ENCODE measurements around the gene UBR3.
"Not testable (repeated sequence)": the region's sequence is repeated elsewhere in the genome, so short reads cannot be mapped to it uniquely, and the experiment has no call there.

Gene UBR3

DNA sequence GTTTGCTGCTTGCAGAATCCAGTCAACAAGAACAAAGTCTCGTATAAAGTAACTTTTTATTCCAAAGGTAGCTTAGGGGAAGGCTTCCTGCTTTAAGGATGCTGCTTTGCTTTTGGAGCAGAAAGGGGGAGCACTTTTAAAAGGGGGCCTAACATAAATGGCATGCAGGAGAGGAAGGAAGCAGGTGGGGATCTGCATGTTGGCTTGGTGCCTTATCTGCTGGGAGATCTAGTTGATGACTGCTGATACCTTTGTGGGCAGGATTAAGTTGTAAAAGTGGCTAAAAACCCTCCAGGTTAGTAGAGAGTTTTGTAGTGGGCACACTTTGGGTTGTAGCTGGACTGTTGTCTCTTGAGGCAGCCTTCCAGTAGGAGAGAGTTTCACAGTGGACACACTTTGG lies 22.5 kb downstream of the UBR3 start:
- no peaks in the 10 kb centered on the region for H3K4me1 ChIP-seq (ENCODE audit: insufficient read depth, poor library complexity, severe bottlenecking)
- H3K27me3 ChIP-seq (ENCODE audit: insufficient read depth, poor library complexity, severe bottlenecking): no peaks in the 10 kb centered on the region
- no peak overlapping the region for H3K4me3 ChIP-seq (ENCODE audit: severe bottlenecking)
- no peak overlapping the region for H3K27ac ChIP-seq (ENCODE audit: poor library complexity, severe bottlenecking)
- no peaks in the 10 kb centered on the region for H3K36me3 ChIP-seq (ENCODE audit: low read depth)
- H3K9me3 ChIP-seq (ENCODE audit: severe bottlenecking): no peaks in the 10 kb centered on the region
- DNase-seq (ENCODE audit: low spot score) (no peak), ATAC-seq (ENCODE audit: low read depth) (no peak)
- TF ChIP-seq, protein P1, sequence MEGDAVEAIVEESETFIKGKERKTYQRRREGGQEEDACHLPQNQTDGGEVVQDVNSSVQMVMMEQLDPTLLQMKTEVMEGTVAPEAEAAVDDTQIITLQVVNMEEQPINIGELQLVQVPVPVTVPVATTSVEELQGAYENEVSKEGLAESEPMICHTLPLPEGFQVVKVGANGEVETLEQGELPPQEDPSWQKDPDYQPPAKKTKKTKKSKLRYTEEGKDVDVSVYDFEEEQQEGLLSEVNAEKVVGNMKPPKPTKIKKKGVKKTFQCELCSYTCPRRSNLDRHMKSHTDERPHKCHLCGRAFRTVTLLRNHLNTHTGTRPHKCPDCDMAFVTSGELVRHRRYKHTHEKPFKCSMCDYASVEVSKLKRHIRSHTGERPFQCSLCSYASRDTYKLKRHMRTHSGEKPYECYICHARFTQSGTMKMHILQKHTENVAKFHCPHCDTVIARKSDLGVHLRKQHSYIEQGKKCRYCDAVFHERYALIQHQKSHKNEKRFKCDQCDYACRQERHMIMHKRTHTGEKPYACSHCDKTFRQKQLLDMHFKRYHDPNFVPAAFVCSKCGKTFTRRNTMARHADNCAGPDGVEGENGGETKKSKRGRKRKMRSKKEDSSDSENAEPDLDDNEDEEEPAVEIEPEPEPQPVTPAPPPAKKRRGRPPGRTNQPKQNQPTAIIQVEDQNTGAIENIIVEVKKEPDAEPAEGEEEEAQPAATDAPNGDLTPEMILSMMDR (IDR thresholded peaks at IDR 0.05; ENCODE audit: poor library complexity, severe bottlenecking): no peak

- Histone ChIP-seq H3K4me3 (ENCODE audit: severe bottlenecking) (no peak overlapping the region), H3K27me3 (ENCODE audit: insufficient read depth, poor library complexity, severe bottlenecking) (no peaks in the 10 kb centered on the region), H3K9me3 (ENCODE audit: severe bottlenecking) (no peaks in the 10 kb centered on the region), H3K4me1 (ENCODE audit: insufficient read depth, poor library complexity, severe bottlenecking) (no peaks in the 10 kb centered on the region), H3K36me3 (ENCODE audit: low read depth) (no peaks in the 10 kb centered on the region), H3K27ac (ENCODE audit: poor library complexity, severe bottlenecking) (no peak overlapping the region)
- TF ChIP-seq, protein P1 (IDR thresholded peaks at IDR 0.05; ENCODE audit: poor library complexity, severe bottlenecking): no peak
- DNase-seq (ENCODE audit: low spot score) (no peak), ATAC-seq (ENCODE audit: low read depth) (no peak)
These were observed 25.9 kb downstream of the UBR3 start for GRCh38 chr2:169853041-169853668.

DNA sequence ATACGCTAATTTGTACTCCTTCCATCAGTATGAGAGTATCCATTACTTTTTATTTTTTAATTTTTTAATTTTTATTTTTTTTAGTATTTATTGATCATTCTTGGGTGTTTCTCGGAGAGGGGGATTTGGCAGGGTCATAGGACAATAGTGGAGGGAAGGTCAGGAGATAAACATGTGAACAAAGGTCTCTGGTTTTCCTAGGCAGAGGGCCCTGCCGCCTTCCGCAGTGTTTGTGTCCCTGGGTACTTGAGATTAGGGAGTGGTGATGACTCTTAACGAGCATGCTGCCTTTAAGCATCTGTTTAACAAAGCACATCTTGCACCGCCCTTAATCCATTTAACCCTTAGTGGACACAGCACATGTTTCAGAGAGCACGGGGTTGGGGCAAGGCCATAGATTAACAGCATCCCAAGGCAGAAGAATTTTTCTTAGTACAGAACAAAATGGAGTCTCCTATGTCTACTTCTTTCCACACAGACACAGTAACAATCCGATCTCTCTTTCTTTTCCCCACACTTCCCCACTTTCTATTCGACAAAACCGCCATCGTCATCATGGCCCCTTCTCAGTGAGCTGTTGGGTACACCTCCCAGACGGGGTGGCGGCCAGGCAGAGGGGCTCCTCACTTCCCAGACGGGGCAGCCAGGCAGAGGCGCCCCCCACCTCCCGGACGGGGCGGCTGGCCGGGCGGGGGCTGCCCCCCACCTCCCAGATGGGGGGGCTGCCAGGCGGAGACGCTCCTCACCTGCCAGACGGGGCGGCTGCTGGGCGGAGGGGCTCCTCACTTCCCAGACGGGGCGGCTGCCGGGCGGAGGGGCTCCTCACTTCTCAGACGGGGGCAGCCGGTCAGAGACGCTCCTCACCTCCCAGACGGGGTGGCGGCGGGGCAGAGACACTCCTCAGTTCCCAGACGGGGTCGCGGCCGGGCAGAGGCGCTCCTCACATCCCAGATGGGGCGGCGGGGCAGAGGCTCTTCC lies 28.3 kb downstream of the UBR3 start:
- H3K9me3 ChIP-seq (ENCODE audit: severe bottlenecking); H3K27me3 ChIP-seq (ENCODE audit: insufficient read depth, poor library complexity, severe bottlenecking); H3K4me3 ChIP-seq (ENCODE audit: severe bottlenecking); ATAC-seq (ENCODE audit: low read depth); H3K36me3 ChIP-seq (ENCODE audit: low read depth); H3K27ac ChIP-seq (ENCODE audit: poor library complexity, severe bottlenecking); DNase-seq (ENCODE audit: low spot score); H3K4me1 ChIP-seq (ENCODE audit: insufficient read depth, poor library complexity, severe bottlenecking): not testable (repeated sequence)

GRCh38 chr2:169859423-169859822 lies 32.2 kb downstream of the UBR3 start:
- Histone ChIP-seq H3K27me3 (ENCODE audit: insufficient read depth, poor library complexity, severe bottlenecking) (no peaks in the 10 kb centered on the region), H3K4me1 (ENCODE audit: insufficient read depth, poor library complexity, severe bottlenecking) (no peaks in the 10 kb centered on the region), H3K27ac (ENCODE audit: poor library complexity, severe bottlenecking) (no peak overlapping the region), H3K9me3 (ENCODE audit: severe bottlenecking) (no peaks in the 10 kb centered on the region), H3K4me3 (ENCODE audit: severe bottlenecking) (no peak overlapping the region), H3K36me3 (ENCODE audit: low read depth) (no peaks in the 10 kb centered on the region)
- ATAC-seq (ENCODE audit: low read depth): no peak
- DNase-seq (ENCODE audit: low spot score): no peak
- TF ChIP-seq, protein P1 (IDR thresholded peaks at IDR 0.05; ENCODE audit: poor library complexity, severe bottlenecking): no peak

GRCh38 chr2:169860149-169860548 lies 32.9 kb downstream of the UBR3 start:
- no peaks in the 10 kb centered on the region for H3K27me3 ChIP-seq (ENCODE audit: insufficient read depth, poor library complexity, severe bottlenecking)
- TF ChIP-seq, protein P1 (IDR thresholded peaks at IDR 0.05; ENCODE audit: poor library complexity, severe bottlenecking): no peak
- no peak overlapping the region for H3K4me3 ChIP-seq (ENCODE audit: severe bottlenecking)
- ATAC-seq (ENCODE audit: low read depth) (no peak), DNase-seq (ENCODE audit: low spot score) (no peak)
- H3K27ac ChIP-seq (ENCODE audit: poor library complexity, severe bottlenecking): no peak overlapping the region
- H3K4me1 ChIP-seq (ENCODE audit: insufficient read depth, poor library complexity, severe bottlenecking): no peaks in the 10 kb centered on the region
- H3K36me3 ChIP-seq (ENCODE audit: low read depth): no peaks in the 10 kb centered on the region
- no peaks in the 10 kb centered on the region for H3K9me3 ChIP-seq (ENCODE audit: severe bottlenecking)

Measured in RWPE2 (cell line).